Spinal cord (tissue), 4 donors: ENCODE results near the gene FN3K. TPM values are rescaled to one million over a fixed set of nuclear protein-coding genes. Genes with fewer than 3 reads are reported as not detected.

ENCODE experiments used
- polyA plus RNA-seq, 2 donors: library from polyadenylated mRNA; unstranded; fragments of 120-200 nt; gene quantifications; one replicate each; pipeline ENCODE4 v1.2.1, GENCODE V29; 2013; ENCODE audit not compliant: insufficient read length in 2 of 2
- total RNA-seq, 2 donors: library from RNA; depleted of rRNA in 1 of 2; stranded (reverse); fragments of 120-200 nt in 1 of 2; fragments of >200 nt in 1 of 2; gene quantifications; one replicate each; pipeline versions ENCODE4 v1.2.3 to v1.2.4, GENCODE V29; 2013 to 2014

FN3K gene
- total and polyA plus RNA-seq, 4 donors, result 11.7 to 78.1 (median 48.5) TPM

Other genes with a start within 250 kb of the FN3K start
- 10 to 100 TPM; 26.8 to 42.6 TPM for gene FOXK2, start 215.9 kb upstream of the FN3K start, total RNA-seq
- 10 to 100 TPM; 50.3 to 57.1 TPM for gene FOXK2, start 215.9 kb upstream of the FN3K start, polyA plus RNA-seq
- gene WDR45B, start 87.2 kb upstream of the FN3K start, total RNA-seq, result 10 to 100 TPM; 83.8 to 86.6 TPM
- 100 to 1,000 TPM; 118 to 120 TPM for gene WDR45B, start 87.2 kb upstream of the FN3K start, polyA plus RNA-seq
- gene RAB40B, start 36.9 kb upstream of the FN3K start, total RNA-seq, result 10 to 100 TPM; 11.8 to 16.4 TPM
- gene RAB40B, start 36.9 kb upstream of the FN3K start, polyA plus RNA-seq, result 10 to 100 TPM; 27.2 to 32.3 TPM
- gene FN3KRP, start 18.9 kb upstream of the FN3K start, total RNA-seq, result 10 to 100 TPM; 26.3 to 29.4 TPM
- gene FN3KRP, start 18.9 kb upstream of the FN3K start, polyA plus RNA-seq, result 10 to 100 TPM; 54.1 to 59.4 TPM
- 10 to 100 TPM; 56.3 to 75.3 TPM for gene TBCD, start 16.4 kb downstream of the FN3K start, total RNA-seq
- 100 to 1,000 TPM; 110 to 140 TPM for gene TBCD, start 16.4 kb downstream of the FN3K start, polyA plus RNA-seq
- not detected for gene ZNF750, start 104.4 kb downstream of the FN3K start, total RNA-seq
- gene ZNF750, start 104.4 kb downstream of the FN3K start, polyA plus RNA-seq, result under 1 TPM; 0.11 to 0.66 TPM